GM12878 (cell line): ENCODE measurements around the gene ZNF407. TPM values are rescaled to one million over a fixed set of nuclear protein-coding genes. Genes with fewer than 3 reads are reported as not detected.

ENCODE experiments used
- ATAC-seq: fragments of 200-7000 bp; cut with Tn5 transposase; 3 replicates; pipeline ENCODE4 v1.9.1; 2020; ENCODE audit warnings: mild to moderate bottlenecking, moderate library complexity
- BruUV-seq: library from RNA; stranded (reverse); fragments of 400-500 nt; replicated peaks from 2 replicates; lab custom pipeline; 2021; lab: Mats Ljungman, UMichigan
- CTCF ChIA-PET: fragments of 300-600 bp; sonication (Branson Sonifier 250); formaldehyde crosslinking; extraction: SDS; loops from one replicate; lab custom pipeline; 2021; ENCODE audit warnings: inconsistent platforms; lab: Yijun Ruan, JAX
- POLR2A ChIA-PET: fragments of 350-600 bp; formaldehyde crosslinking; extraction: SDS; loops from one replicate; lab custom pipeline; 2021; ENCODE audit warnings: inconsistent platforms; lab: Charles Lee
- RAD21 ChIA-PET: fragments of 300-600 bp; sonication (Branson Sonifier 250); formaldehyde crosslinking; loops from one replicate; lab custom pipeline; 2023; ENCODE audit warnings: antibody characterized with exemption; ENCODE audit not compliant: unreplicated experiment; lab: Charles Lee
- SMC1A ChIA-PET: fragments of 300-600 bp; sonication (Branson Sonifier 250); formaldehyde crosslinking; loops from one replicate; lab custom pipeline; 2023; ENCODE audit not compliant: unreplicated experiment, uncharacterized antibody; lab: Charles Lee
- DNase-seq: peaks from one replicate; pipeline ENCODE4 v3.0.0-alpha.2; 2011; ENCODE audit warnings: low read depth, low spot score
- FAIRE-seq: peaks from 3 replicates; lab custom pipeline; 2011; peaks lifted over from hg19 to GRCh38; lab: Jason Lieb, UNC
- H2AFZ ChIP-seq: 2 replicates; pipeline ENCODE4 v1.6.0; 2011; ENCODE audit warnings: low read depth, low read length, control low read depth; ENCODE audit not compliant: control insufficient read depth
- H3K27ac ChIP-seq: 2 replicates; pipeline ENCODE4 v1.5.1; 2011; ENCODE audit warnings: control low read depth; ENCODE audit not compliant: control insufficient read depth, insufficient read depth
- H3K27me3 ChIP-seq, 2 experiments: replicated peaks in 1 of 2; 2 replicates each; pipeline versions ENCODE4 v1.6.0 to v1.6.1; 2011; ENCODE audit warnings: low read length in 1 of 2; ENCODE audit not compliant: control insufficient read depth in 2 of 2, insufficient read depth in 2 of 2
- H3K36me3 ChIP-seq, 2 experiments: 2 replicates each; pipeline ENCODE4 v1.5.1; 2011; ENCODE audit warnings: low read length in 1 of 2; ENCODE audit not compliant: control insufficient read depth in 2 of 2, insufficient read depth in 2 of 2
- H3K4me1 ChIP-seq: 2 replicates; pipeline ENCODE4 v1.6.1; 2011; ENCODE audit warnings: mild to moderate bottlenecking, low read length, moderate library complexity, mixed read lengths; ENCODE audit not compliant: control insufficient read depth, insufficient read depth
- H3K4me2 ChIP-seq: 2 replicates; pipeline ENCODE4 v1.6.0; 2011; ENCODE audit warnings: control low read depth; ENCODE audit not compliant: control insufficient read depth, insufficient read depth
- H3K4me3 ChIP-seq: fragments of 200-600 bp; sonication (generic); 2 replicates; pipeline ENCODE4 v1.5.1; 2016
- H3K79me2 ChIP-seq: 2 replicates; pipeline ENCODE4 v1.6.0; 2011; ENCODE audit warnings: low read length; ENCODE audit not compliant: control insufficient read depth, insufficient read depth
- H3K9ac ChIP-seq: 2 replicates; pipeline ENCODE4 v1.8.0; 2011; ENCODE audit warnings: low read length, control low read depth, mixed read lengths; ENCODE audit not compliant: control insufficient read depth, insufficient read depth
- H3K9me3 ChIP-seq: replicated peaks from 3 replicates; pipeline ENCODE4 v1.5.1; 2011; ENCODE audit warnings: mild to moderate bottlenecking, low read length; ENCODE audit not compliant: control insufficient read depth, insufficient read depth
- H4K20me1 ChIP-seq: 2 replicates; pipeline ENCODE4 v1.6.0; 2011; ENCODE audit not compliant: control insufficient read depth, insufficient read depth
- FOXK2 ChIP-seq: fragments of 450-650 bp; IDR thresholded peaks from 2 replicates; pipeline ENCODE4 v1.6.1; 2017; ENCODE audit warnings: mild to moderate bottlenecking, moderate library complexity
- NBN ChIP-seq: fragments of 450-650 bp; IDR thresholded peaks from 2 replicates; pipeline ENCODE4 v1.6.1; 2016
- NFYA ChIP-seq: IDR thresholded peaks from 2 replicates; pipeline ENCODE4 v1.6.1; 2011; ENCODE audit warnings: low read depth, mild to moderate bottlenecking, low read length, improper control_type of control experiment, borderline replicate concordance
- RELA ChIP-seq: fragments of 450-650 bp; IDR thresholded peaks from 2 replicates; pipeline ENCODE4 v1.8.0; 2014; ENCODE audit warnings: borderline replicate concordance; ENCODE audit not compliant: partially characterized antibody
- WGBS: methylation state at CpG from one replicate; pipeline ENCODE4 v1.1.6; 2016; ENCODE audit warnings: low lambda C conversion rate; ENCODE audit not compliant: insufficient replicate concordance, insufficient coverage; ENCODE audit errors: missing lambda C conversion rate; 5-methylcytosine and 5-hydroxymethylcytosine counted together
- in situ Hi-C: fragments of 300-500 bp; cut with MboI; formaldehyde crosslinking; loops from 9 replicates; pipeline ENCODE4 v1.14.3; 2018; ENCODE audit warnings: mixed read lengths
- intact Hi-C: fragments of 100-400 bp; cut with micrococcal nuclease; formaldehyde crosslinking; loops from one replicate; pipeline ENCODE4 v1.14.2; 2022; ENCODE audit not compliant: unreplicated experiment
- polyA plus RNA-seq, 11 experiments: library from polyadenylated mRNA; depleted of rRNA in 4 of 11; unstranded in 6 of 11; stranded (reverse) in 5 of 11; fragments of >200 nt; fragmentation: Nextera tagmentation in 4 of 11; fragmentation: Illumina TruSeq in 1 of 11; extraction: Ambion mirVana in 4 of 11; extraction: Trizol in 1 of 11; gene quantifications; 1 replicate in 1 of 11; 2 replicates in 10 of 11; pipeline versions ENCODE4 v1.2.1 to v1.2.3, GENCODE V29; 2011 to 2016; ENCODE audit warnings: inconsistent platforms in 2 of 11, missing spikeins in 2 of 11, low read depth in 1 of 11
- total RNA-seq, 4 experiments: library from RNA; depleted of rRNA in 3 of 4; stranded (reverse); fragments of >200 nt in 3 of 4; fragmentation: Illumina TruSeq in 1 of 4; extraction: Trizol in 1 of 4; gene quantifications; 2 replicates each; pipeline versions ENCODE4 v1.2.1 to v1.2.3, GENCODE V29; 2013 to 2021

Gene ZNF407
- total and polyA plus RNA-seq, 10 of the 15 experiments (the other 5 are each of a cell fraction or from before 2014, with no cell fraction given), result 0.69 to 11.6 (median 5.3) TPM

GRCh38 chr18:74715306-74715705 lies 117.6 kb downstream of the ZNF407 start:
- SMC1A ChIA-PET, result interaction anchor here (1.0 kb wide), 1 partner anchor 21 kb away, joined by 3 read pairs; no protein-coding TSS in a partner anchor
- Histone ChIP-seq H2AFZ (no peak overlapping the region), H3K4me1 (no peaks in the 10 kb centered on the region), H3K9me3 (no peaks in the 10 kb centered on the region), H3K4me2 (no peak overlapping the region), H3K27ac (no peak overlapping the region), H3K27me3 (no peaks in the 10 kb centered on the region), H3K4me3 (no peak overlapping the region), H3K9ac (no peak overlapping the region), H4K20me1 (no peaks in the 10 kb centered on the region), H3K79me2 (no peaks in the 10 kb centered on the region), H3K36me3 (no peaks in the 10 kb centered on the region)
- in situ Hi-C loops (no loop called here), intact Hi-C loops (no loop called here)
- no TSS peak for BruUV-seq
- no peak for DNase-seq
- TF ChIP-seq FOXK2, result no peak
- TF ChIP-seq RELA, result no peak
- no peak for TF ChIP-seq NBN
- no peak for FAIRE-seq
- WGBS, result 95% methylated on average over 7 of the region's 7 CpGs
- no peak for ATAC-seq
- POLR2A ChIA-PET, result no interaction called here
- CTCF ChIA-PET, result no interaction called here
- RAD21 ChIA-PET, result no interaction called here

GRCh38 chr18:74715865-74716712 lies 118.4 kb downstream of the ZNF407 start:
- no peak for FAIRE-seq
- RAD21 ChIA-PET, result no interaction called here
- no peak for TF ChIP-seq NFYA

More at GRCh38 chr18:74715865-74716712, 118.4 kb downstream of the ZNF407 start:
- in situ Hi-C loops (no loop called here), intact Hi-C loops (no loop called here)
- Histone ChIP-seq H3K9me3 (no peaks in the 10 kb centered on the region), H4K20me1 (no peaks in the 10 kb centered on the region), H2AFZ (no peak overlapping the region), H3K27ac (no peak overlapping the region), H3K4me3 (no peak overlapping the region), H3K27me3 (no peaks in the 10 kb centered on the region), H3K4me1 (no peaks in the 10 kb centered on the region), H3K4me2 (no peak overlapping the region), H3K79me2 (no peaks in the 10 kb centered on the region), H3K36me3 (no peaks in the 10 kb centered on the region), H3K9ac (no peak overlapping the region)
- ChIA-PET SMC1A (interaction anchor here (1.0 kb wide), 1 partner anchor 20 kb away, joined by 3 read pairs; no protein-coding TSS in a partner anchor), POLR2A (no interaction called here), CTCF (no interaction called here)
- ATAC-seq, result no peak
- WGBS, result 88% methylated on average over 5 of the region's 5 CpGs
- no TSS peak for BruUV-seq
- DNase-seq, result no peak
